Activated effector memory CD4-positive, alpha-beta T cell treated with Interleukin-2 at 50 U/mL for 16 hours (primary cell): Measurements from ENCODE around the gene ACER1.
A peak's percentile ranks its signal among the peaks of the same experiment; 100 is the strongest.
"Not testable (repeated sequence)": the region's sequence is repeated elsewhere in the genome, so short reads cannot be mapped to it uniquely, and the experiment has no call there.

Experiments used
- DNase-seq: peaks from one replicate; pipeline ENCODE4 v3.0.0-alpha.2; 2020

ACER1 gene

DNA sequence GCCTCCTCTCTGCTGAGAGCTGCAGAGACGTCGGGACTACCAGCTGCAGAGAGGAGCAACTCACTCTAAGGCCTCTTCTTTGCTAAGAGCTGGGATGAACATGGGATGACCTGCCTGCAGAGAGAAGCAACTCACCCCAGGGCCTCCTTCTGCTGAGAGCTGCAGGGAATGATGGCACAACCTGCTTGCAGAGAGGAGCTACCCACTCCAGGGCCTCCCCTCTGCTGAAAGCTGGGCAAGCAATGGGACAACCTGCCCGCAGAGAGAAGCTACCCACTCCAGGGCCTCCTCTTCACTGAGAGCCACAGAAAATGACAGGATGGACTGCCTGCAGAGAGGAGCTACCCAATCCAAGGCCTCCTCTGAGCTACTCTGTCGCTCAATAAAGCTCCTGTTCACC lies 46.7 kb downstream of the ACER1 start:
- DNase-seq, result no peak

DNA sequence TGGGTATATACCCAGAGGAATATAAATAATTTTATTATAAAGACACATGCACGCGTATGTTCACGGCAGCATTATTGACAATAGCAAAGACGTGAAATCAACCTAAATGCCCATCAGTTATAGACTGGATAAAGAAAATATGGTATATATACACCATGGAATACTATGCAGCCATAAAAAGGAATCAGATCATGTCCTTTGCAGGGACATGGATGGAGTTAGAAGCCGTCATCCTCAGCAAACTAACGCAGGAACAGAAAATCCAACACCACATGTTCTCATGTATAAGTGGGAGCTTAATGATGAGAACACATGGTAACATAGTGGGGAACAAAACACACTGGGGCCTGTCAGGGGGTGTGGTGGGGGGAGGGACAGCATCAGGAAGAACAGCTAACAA lies 51.0 kb downstream of the ACER1 start:
- DNase-seq, result not testable (repeated sequence)

DNA sequence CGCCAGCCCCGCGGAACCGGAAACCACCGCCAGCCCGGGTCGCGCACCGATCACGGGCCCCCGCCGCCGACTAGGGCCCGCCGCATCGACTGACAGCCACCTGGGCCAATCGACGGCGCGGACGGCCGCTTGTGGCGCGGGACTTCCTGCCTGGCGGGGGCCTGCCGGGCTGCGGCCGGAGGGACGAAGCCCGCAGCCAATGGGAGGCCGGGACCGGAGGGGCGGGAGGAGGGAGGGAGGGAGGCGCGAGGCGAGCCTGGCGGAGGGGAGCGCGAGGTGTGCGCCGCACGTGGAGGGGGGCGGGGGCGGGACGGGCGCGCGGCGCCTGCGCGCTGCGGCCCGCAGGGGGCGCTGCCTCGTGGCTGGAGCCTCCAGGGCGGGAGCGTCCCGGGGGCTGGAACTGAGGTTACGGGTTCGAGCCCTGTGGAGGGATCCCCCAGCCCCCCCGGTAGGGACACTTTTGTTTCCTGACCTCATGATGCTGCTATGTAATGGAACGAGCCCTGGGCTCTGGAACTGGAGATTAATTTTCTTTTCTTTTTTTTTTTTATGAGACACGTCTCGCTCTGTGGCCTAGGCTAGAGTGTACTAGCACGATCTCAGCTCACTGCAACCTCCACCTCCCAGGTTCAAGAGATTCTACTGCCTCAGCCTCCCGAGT lies 53.4 kb downstream of the ACER1 start, which contains the start of gene MLLT1:
Gene MLLT1 (minus strand): TSS at position 45 of the 661 bp plus-strand sequence. CDS start 191 bp downstream, outside the sequence.
- DNase-seq, result peak; percentile 96

DNA sequence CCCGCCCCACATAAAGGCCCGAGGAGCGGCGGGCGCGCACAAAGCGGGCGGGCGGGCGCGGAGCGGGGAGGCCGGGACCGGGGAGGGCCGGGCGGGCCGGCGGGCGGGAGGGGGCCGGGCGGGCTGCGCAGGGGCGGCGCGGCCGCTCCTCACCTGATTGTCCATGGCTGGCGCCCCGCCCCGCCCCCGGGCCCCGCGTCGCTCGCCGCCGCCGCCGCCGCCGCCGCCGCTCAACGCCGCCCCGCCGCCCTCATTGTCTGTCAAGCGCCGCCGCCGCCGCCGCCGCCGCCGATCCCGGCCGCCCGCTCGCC lies 53.8 kb downstream of the ACER1 start:
- no peak for DNase-seq

DNA sequence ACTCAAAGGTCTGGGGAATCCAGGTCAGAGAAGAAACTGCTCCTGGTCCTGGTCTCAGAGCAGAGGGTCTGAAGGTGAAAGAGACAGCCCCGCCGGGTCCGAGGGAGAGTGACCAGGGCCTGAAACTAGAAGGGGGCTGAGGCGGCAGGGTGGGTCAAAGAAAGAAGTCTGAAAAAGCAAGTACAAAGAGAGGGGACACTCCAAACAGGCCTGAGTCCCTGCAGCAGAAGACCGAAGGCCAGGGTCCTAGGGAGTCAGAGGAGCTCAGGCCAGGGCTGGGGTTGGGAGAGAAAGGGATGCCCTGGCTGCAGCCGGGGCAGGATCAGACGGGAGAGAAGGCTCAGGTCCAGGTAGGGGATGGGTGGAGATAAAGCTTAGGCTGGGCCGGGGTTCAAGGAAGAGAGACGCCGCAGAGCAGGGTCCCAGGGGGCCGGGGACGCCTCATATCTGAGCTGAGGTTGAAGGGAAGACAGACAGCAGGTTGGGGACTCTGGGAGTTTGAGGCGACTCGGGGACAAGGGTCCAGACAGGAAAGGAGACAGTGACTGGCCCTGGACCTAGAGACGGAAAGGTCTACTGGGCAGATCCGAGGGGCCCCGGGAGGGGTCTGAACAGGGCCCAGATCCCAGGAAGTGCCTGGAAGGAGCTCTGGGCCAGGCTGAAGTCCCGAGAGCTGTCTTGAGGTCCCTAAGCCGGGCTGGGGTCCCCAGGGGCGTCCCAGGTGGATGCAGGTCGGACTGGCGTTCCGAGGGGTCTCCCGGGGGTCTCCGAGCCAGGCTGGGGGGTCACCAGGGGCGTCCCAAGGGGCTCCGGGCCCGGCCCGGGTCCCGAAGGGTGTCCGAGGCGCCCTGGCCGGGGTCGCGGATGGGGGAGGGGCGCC lies 54.4 kb downstream of the ACER1 start:
- no peak for DNase-seq

DNA sequence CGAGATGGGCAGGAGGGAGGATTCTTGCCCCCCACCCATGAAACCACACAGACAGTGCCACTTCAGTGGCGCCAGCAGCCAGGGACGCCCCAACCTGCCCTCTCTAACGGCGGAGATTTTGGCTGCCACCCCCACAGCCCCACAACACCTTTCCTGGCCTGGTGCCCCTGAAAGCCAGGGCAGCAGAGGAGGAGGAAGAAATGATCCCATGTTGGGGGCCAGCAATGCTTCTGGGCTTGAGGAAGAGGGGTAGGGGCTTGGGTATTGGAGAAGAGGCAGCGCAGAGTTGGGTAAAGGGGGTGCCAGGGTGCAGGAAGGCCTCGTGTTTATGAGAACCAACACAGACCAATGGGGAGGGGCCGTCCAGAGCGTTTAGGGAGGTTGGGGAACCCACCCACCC lies 55.4 kb downstream of the ACER1 start:
- DNase-seq, result no peak

DNA sequence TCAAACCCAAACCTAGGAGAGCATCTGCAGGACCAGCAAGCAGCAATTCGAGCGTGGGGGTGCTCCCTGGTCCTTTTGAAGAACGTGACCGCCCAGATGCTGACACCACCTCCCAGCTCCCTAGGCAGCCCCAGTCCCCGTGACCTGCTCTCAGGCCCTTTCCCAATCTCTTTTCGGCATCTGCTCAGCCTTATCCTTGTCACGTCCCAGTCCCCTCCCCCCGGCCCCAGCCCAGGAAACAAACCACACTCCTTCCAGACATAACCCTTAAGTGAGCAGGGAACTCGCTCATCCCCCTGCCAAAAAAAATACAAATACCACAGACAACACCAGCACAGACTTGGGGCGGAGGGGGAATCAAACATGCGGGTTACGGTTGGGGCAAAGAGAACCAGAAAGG lies 57.0 kb downstream of the ACER1 start:
- DNase-seq, result no peak

DNA sequence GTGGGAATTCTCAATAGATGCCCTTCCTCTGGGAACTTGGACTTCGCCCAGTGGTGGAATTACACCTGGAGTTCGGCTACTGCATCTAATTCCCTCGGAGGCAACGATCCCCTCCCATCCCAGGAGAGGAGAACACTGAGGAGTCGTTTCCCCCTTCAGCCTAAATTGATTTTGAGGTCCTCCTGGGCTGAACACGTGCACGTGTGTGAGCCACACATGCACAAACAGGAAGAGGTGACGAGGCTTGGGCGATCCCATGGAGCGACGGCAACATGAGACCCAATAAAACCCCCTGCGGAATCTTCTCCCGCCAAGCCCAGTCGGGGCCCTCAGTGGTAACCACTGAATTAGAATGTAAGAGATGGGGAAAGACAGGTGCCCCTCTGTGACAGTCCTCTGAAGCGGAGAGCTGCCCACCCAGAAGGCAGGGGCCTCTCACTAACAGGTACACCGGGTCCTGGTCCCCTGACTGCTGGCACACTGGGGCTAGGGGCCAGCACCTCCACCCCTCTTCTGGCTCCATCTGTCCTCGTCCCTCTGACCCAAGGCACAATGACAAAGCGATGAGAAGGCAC lies 58.2 kb downstream of the ACER1 start:
- no peak for DNase-seq

DNA sequence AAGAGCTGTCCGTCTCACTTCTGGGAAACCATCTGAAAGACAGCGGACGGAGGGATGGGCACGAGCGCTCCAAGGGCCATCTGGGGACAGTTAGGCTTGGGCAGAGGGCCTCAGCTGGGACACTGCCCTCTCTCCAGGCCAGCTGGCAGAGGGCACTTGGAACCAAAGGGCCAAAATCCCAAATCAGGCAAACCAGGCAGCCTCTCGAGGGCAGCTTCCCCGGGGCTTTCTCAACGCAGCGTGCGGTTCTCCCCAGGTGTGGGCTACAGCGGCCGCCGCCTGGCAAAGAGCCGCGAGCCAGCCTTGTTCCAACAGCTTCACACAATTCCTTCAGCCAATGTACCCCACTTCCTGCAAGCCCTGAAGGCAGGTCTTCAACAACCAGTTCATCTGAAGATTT lies 58.7 kb downstream of the ACER1 start:
- DNase-seq, result no peak

DNA sequence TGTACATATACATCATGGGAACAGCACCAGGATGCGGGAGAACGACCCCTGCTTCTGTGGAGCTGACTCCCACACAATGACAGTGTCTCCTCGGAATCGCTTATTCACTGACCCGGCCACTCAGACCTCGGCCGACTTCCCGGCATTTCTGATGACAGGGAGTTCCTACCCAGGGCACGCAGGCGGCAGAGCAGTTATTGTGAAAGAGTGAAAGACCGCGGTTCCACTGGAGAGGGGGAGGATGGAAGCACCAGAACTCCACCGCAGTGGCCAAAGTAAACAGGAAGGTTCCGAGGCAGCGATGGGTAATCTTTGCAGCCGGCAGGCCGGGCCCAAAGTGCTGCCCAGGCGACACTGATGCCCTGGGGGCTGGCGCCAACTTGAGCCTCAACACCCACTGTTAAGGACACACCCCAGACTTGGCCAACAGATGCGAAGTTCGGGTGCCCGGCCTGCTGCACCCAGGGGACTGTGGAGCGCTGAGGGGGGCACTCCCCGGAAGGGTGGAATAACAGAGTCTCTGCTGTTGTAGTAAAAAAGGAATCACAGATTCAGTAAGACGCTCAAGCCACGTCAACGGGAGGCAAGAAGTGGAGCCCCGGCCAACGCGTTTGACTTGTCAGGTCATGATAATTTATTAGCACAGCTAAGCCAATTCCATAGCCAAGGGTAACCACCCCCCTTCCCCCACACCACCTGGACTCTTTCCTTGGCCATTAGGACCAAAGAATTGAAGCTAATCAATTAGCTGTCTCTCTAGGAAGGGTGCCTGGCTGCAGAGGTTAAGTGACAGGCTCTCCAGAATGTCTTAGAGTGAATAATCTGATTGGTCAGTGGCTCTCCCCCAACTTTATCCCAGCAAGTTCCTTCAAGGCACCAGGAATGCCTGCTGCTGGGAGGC lies 59.5 kb downstream of the ACER1 start:
- DNase-seq, result no peak

DNA sequence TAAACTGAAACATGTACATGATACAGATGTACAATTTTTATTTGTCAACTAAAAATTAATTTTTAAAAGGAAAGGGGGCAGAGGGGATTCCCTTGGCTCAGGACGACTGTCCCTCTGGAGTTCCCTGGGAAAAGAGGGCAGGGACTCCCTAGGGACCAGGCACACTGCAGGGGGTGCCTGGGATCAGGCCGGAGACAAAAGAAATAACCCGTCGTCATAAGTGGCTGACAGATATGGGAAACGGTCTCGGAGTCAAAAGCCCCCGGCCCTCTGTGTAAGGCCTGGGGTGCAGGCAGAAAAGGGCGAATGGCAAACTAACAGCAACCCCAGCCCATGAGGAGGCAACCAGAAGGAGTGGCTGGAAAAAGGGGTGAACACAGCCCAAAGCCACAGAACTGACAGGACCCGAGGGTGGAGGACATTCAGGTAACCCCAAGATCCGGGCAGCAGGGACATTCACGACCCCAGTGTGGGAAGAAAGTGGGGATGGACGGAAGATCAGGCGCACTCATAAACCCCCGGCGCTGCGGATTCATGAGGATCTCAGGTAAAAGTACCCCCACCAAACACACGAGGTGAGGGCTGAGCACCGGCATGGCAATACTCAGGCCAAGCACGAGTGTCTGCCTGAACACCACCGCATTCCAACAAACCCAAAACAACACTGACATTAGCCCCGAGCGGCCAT lies 60.4 kb downstream of the ACER1 start:
- no peak for DNase-seq

DNA sequence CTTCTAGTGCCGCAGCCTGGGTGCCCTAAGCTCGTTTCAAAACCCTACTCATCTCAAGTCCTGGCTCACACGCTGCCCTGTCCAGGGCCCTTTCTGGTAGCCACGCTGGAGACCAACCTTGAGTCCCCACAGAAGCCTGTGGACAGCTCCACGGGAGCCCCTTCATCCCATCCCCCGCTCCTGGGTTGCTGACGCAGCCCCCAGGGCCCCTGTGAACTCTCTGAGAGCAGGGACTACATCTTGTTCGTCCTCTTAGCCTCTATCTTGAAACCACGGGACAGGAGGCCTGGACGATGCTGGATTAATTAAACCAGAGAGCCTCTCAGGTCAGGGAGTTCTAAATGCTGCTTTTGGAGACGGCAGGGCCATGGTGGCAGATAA lies 61.0 kb downstream of the ACER1 start:
- no peak for DNase-seq

DNA sequence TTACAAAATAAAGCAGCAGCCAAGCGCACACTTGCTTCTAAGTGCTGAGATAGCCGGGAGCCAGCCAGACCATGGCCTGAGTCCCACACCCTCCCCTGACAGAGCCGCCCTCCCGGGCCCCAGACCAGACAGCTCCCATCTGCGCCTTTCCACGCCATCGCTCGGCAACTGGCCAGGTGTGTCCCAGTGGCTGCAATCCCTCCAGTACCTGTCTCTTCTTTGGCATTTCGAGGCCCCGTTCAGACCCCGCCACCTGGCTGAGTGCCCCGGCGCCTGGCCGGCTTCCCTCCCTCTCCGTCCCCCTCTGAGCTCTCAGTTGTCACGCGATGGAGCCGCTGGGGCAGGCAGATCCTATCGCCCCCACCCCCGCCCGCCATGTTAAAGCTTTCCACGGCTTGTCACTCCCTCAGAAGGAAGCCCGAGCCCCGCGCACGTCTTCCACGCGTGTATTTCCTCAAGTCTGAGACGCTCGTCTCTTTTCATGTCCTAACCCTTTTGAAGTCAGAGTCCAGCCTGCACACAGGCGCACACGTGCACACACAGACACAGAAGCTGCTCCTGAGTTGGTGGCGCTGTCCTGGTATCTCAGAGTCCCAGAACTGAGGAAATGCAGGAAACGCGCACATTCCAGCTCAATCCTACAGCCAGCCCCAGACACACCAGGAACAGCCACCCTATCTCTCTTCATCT lies 61.5 kb downstream of the ACER1 start:
- no peak for DNase-seq

DNA sequence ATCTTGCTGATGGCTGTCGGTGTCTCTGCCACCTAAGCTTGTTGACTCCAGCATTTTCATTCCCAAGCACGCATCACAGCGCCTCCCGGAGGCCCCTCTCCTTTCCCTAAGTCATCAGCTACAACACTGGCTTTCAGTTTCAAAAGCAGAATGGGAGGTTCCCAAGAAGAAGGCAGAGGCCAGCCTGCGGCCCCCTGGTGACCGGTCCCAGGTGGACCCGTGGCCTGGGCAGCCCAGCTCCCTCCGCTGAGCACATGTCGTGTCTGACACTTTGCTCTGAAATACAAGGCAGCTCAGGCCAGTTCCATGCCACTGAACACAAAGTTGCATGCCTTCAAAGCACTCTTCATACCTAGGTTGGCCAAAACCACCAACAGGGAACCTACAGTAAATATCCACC lies 62.2 kb downstream of the ACER1 start:
- no peak for DNase-seq

DNA sequence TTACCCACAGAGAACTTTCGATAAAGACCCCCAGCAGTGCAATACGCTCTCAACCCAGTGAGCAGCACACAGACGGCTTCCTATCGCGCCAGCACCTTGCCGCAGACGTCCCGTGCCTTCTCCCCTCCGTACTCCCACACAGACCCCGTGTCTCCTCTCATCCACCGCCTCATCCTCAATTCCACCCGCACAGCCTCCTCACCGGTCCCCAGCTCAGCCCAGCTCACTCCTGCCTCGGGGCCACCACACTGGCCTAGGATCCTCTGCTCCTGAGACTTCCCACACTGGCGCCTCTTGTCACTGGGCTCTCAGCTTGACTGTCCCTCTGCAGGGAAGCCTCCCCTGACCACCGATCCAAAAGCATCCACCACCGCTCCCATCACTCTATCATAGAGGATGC lies 62.6 kb downstream of the ACER1 start:
- DNase-seq, result no peak

DNA sequence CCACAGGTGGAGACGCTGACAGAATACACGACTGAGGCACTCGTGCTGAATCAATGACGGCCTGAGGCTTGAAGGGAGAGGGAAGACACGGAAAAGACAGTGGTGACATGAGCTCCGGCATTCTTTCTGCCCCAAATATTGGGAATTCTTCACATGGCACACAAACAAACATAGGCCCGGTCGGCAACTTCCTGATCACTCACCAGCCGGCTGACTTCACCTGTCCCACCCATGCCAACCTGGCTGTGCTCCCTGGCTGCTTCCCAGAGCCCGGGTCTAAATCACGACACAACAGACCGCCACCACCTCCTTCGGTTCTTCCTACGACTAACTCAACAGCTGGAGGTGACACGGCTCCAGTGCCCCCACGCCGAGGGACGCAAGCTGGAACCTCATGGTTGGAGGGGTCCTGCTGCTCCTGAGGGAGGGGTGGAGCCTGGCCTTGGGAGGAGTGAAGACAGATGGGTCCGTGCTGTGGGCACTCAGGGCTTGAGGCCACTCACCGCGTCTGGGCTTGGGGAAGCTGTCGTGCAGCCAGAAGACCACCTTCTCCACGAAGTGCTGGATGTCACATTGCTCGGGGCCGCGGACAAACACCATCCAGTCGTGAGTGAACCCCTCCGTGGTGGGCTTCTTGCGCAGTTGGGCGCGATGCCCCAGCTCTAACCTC lies 63.2 kb downstream of the ACER1 start:
- no peak for DNase-seq

DNA sequence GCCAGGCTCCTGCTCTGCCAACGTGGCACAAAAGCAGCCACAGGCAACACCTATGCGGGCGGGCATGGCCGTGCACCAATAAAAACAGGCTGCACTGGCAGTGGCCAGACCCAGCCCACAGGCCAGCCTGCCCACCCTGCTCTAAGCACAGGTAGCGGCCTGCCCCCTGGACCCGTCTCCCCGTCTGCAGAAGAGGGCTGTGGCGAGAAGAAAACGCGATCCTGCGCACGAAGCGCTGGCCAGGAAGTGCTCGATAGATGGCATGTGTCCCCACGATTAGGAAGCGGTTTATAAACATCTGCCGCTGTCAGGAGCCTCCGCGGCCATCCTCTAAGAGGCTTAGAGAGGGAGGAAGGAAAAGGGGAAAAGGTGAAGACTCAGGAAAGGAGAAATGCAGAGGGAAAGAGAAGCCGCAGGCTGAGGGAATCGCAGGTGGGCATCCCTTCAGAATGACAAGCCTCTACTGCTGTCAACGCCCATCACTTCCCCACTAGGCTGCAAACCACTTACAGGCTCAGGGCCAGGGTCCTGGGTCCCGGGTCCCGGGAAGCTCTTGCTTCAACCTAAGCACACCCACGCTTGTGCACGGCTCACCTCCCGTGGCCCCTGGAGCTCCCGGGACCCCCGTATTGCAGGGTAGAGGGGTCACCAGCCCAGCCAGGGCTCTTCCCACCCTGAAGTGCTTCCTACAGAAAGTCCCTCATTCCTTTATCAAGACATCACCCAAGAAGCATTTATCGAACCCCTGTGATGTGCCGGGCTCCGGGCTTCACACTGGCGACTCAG lies 64.1 kb downstream of the ACER1 start:
- no peak for DNase-seq

DNA sequence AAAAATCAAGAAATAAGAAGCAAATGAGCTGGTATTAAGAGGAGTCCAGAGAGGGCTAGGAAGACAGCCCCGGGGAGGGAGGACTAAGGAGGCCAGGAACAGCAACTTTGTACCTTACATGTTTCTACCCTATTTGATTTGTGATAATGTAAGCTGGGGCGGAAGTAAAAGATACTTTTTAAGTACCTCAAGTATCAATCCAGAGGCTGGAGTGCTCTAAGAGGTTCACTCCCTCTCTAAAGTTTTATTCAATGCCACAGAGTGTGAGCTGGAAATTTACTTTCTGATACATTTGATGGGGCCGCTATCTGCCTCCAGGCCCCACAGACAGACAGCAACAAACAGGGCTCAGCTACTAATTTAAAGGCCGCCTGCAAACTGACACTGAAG lies 65.0 kb downstream of the ACER1 start:
- no peak for DNase-seq

DNA sequence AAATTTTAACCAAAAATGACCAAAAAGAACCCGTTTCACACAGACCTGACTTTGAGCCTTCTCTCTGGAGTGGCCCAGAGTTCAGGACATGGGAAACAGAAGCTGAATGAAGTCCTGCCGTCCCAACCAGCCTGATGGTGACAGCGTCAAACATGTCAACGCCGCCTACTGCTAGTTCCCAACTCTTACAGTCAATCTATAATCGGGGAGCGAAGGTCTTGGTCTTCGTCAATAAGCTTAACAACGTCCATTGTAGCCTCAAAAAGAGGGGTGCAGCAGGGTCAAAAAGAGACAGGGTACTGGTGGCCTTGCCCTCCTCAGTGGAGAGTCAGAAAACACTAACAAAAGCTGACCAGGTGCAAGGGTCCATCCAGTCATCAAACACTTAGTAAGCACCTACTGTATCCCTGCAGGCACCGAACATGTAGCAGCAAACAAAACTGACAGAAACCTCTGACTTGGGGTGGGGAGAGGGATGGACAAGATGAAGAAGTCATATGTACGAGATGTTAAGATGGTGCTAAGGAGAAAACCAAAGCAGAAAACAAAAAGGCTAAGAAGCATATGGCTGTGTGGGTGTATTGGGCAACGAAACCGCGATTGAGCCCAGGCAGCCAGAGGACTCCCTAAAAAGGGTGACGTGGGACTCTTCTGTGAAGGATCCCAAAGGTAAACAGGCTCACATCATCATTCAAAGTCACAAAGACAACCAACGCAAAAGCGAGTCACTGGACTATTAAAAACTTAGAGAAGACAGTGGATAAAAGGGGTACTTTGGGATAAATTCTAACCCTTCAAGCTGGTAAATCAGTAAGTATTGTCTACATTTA lies 65.6 kb downstream of the ACER1 start:
- DNase-seq, result no peak

DNA sequence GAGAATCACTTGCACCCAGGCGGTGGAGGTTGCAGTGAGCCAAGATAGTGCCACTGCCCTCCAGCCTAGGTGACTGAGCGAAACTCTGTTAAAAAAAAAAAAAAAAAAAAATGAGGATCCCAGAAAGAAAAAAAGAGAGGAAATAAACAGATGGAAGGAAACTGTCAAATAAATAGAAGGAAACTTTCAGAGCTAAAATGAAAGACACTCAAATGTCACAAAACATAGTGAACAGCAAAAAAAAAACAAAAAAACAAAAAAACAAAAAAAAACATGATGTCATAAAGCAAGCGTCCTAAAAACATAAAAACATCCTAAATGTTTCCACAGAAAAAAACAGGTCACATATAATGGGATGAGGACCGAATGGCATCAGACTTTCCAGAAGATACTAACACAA lies 68.6 kb downstream of the ACER1 start:
- no peak for DNase-seq
